A172 (cell line): Measurements from ENCODE around the gene MYH6. TPM values are rescaled to one million over a fixed set of nuclear protein-coding genes. Genes with fewer than 3 reads are reported as not detected.
"Not testable (repeated sequence)": the region's sequence is repeated elsewhere in the genome, so short reads cannot be mapped to it uniquely, and the experiment has no call there.

Experiments
- DNase-seq: peaks from one replicate; pipeline ENCODE4 v3.0.0-alpha.2; 2015; ENCODE audit warnings: low spot score
- total RNA-seq: library from RNA; depleted of rRNA; stranded (reverse); fragments of >200 nt; shearing (Covaris generic); gene quantifications from 2 replicates; pipeline ENCODE4 v1.2.3, GENCODE V29; 2014

MYH6 gene
- total RNA-seq, 1 experiment from 2014 or later: not detected

DNA sequence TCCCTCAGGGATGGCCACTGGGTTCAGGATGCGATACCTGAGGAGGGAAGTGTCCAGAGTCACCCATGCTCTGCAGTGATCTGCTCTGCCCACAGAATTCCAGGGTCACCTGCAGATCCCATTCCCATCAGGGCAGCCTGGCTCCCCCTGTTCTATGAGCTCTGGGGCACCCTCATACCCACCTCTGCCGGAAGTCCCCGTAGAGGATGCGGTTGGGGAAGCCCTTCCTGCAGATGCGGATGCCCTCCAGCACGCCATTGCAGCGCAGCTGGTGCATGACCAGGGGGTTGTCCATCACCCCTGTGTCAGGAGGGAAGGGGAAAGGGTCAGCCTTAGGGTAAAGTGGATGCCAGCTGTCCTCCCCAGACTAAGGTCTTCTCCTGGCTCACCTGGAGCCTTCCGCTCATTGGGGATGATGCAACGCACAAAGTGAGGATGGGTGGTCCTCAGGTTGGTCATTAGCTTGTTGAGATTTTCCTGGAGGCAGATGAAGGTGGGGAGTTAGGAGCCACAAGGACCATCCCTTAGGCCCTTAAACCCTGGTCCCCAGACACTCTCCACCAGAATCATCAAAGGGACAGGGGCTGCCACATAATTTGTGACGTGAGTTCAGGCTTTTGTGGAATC is 11.2 kb downstream of the MYH6 start:
- DNase-seq: no peak

DNA sequence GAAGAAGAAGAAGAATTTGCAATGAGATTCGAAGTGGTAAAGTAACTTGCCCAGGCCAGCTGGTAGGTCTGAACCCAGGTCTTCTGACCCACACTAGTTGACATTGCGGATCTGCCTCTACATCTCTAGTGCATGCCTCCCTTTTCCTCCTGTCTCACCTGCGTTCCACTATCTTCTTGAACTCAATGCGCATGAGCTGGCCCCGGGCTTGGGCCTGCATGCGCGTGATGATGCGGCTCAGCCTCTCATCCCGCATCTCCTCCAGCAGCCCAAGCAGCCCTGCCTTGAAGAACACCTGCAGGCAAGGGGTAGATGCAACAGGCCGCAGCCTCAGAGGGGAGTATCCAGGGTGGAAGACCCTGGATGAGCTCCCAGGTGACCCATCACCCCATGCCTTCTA is 11.9 kb downstream of the MYH6 start:
- no peak for DNase-seq

DNA sequence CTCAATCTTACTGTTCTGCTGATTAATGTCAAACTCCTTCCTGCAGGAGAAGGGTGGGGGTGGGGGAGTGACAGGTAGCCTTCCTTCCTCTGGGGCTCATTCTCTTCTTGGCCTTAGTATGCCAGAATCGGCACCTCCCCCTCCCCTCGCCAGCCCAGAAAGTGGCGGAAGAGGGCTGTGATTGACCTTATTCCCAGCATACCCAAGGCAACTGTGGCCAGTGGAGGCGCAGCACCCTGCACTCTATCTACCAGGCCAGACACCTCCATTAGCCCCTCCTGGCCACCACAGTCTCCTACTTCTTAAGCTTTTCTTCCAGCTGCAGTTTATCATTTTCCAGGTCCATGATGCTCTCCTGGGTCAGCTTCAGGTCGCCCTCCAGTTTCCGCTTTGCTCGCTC is 15.5 kb downstream of the MYH6 start:
- DNase-seq: no peak

DNA sequence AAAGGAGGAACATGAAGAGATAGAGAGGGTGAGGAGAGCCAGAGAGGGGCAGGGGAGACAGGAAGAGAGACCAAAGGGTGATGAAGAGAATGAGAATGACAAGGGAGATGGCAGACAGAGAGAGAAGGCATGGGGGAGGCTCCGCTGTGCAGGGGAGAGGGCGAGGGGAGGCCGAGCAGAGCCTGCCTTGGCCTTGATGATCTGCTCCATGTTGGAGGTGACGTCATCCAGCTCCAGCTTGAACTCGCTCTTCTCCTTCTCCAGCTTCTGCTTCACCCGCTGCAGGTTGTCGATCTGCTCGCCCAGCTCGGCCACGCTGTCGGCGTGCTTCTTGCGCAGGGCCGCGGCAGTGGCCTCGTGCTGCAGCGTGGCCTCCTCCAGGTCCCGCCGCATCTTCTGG is 18.2 kb downstream of the MYH6 start:
- DNase-seq: not testable (repeated sequence)

- no peak for DNase-seq
These were observed 18.7 kb downstream of the MYH6 start for GRCh38 chr14:23389396-23389795.

GRCh38 chr14:23388996-23389395 is 19.1 kb downstream of the MYH6 start:
- no peak for DNase-seq

- DNase-seq: no peak
These were observed 19.9 kb downstream of the MYH6 start for GRCh38 chr14:23387916-23388882.

DNA sequence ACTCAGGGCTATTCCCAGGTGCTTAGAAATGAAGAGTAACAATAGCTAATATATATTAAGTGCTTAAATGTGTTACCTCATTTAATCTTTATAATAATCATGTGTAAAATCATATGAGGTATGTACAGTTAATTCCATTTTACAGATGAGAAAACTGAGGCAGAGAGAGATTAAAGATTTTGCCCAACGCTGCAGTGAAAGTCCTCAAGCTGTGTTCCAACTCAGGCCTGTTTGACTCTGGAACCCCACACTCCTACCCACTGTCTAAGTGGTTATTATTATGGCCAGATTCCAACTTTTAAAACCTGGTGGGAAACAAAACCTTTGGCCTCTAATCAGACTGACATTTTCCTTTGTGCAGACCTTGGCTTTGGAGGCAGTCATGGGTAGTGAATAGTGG is 21.1 kb downstream of the MYH6 start:
- DNase-seq: no peak

DNA sequence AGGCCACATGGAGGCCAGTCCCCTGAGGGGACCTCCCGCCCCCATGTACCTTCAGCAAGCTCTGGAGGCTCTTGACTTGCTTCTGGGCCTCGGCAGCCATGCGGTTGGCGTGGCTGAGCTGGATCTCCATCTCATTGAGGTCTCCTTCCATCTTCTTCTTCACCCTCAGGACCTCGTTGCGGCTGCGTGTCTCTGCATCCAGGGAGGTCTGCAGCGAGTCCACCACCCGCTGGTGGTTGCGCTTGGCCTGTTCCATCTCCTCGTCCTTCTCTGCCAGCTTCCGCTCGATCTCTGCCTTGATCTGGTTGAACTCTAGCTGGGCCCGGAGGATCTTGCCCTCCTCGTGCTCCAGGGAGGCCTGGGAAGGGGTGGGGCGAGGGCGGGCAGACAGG is 21.8 kb downstream of the MYH6 start:
- DNase-seq: not testable (repeated sequence)

GRCh38 chr14:23385642-23386265 is 22.3 kb downstream of the MYH6 start:
- no peak for DNase-seq

DNA sequence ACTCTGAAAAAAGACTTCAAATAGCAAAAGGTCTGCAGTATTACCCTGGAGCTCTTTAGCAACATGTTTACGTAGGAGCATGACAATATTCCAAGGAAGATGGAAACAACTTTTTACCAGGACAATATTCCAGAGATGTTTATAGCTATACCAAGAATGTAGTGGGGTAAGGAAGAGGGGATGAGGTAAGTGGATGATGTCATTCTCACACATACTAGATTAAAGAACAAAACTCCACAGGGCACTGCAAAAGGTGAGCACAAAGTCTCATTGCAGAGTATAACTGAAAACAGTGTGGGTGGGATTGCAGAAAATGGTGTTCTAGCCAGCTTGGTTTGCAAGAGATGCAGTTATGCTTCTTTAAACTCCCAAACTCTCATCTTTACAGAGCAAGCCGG is 22.8 kb downstream of the MYH6 start:
- DNase-seq: no peak

GRCh38 chr14:23384364-23385080 is 23.6 kb downstream of the MYH6 start:
- DNase-seq: no peak

DNA sequence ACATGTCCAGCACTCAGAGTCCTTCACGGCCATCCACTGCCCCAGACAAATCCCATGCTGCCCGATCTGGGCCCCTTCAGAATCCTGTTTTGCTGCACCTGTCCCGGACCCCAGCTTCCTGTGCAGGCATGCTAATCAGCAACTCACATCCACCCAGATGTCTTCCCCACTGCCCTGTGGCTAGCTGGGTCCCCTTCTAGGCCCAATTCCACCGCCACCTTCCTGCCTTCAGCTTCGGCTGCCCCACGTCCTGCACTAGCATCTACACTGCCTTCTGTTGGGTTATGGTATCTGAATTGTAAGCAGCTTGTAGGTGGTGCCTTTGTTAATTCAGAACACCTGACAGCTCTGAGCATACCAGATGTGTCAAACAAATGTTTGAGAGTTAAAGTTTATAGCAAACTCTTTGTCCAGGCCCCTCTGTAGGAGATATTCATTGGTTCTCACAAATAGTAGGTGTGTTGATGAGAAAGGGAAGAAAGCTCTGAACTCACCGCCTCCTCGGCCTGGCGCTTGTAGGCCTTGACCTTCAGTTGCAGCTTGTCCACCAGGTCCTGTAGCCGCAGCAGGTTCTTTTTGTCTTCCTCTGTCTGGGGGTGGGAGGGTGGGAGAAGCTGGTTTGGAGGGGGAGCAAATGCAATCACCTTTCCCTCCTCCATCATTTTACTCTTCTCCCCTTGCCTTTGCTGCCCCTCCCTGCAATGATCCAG is 25.2 kb downstream of the MYH6 start:
- no peak for DNase-seq

DNA sequence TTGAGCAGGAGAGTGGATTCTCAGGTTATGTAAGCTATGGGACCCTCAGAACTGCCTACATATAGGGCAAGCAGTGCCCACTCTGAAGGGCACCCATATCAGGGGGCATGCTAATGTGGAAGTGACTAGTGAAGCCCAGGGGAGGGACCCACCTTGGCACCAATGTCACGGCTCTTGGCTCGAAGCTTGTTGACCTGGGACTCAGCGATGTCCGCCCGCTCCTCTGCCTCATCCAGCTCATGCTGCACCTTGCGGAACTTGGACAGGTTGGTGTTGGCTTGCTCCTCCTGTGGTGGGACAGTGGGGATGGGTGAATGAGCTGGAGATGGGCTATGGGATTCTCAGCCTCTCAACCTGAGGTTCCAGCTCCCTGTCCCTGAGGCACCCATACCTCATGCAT is 25.8 kb downstream of the MYH6 start:
- no peak for DNase-seq

- no peak for DNase-seq
These were observed 26.2 kb downstream of the MYH6 start for GRCh38 chr14:23381871-23382270.

GRCh38 chr14:23380976-23381375 is 27.1 kb downstream of the MYH6 start:
- no peak for DNase-seq

GRCh38 chr14:23380197-23380914 is 27.7 kb downstream of the MYH6 start:
- no peak for DNase-seq

DNA sequence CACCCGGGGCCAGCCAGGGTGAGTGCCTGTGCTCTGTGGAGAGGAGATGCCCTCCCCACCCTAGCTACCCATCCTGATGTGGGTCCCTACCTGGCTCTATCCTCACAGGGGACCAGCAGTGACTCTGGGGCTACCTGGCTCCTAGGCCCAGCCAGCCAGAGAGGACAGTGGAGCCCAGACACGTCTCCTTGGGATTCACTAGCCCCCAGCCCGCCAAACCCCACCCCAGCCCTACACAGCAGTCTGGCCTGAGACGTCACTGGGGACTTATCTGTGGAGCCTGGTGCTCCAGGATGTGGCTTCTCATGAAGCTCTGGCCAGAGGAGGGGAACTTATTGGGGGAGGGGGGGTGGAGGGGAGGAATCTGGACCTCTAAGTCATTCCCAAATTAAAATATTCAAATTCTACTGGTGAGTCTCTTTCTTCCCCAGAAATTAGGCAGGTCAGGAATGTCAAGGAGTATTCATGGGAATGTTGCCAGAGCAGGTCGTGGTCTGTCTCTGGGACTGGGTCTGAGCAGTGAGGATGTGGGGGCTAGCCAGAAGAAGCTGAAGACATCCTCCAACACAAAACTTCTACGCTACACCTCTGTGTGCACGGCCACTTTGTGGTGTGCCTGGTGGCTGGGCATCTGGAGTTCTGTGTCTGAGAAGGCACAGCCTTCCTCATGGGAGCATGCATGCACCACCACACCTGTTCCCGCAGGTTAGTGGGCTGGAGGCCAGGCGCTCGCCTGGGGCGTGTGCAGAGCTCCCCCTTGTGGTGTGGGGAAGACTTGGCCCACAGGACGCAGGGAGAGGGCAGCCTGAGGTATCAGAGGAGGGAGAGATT is 28.5 kb downstream of the MYH6 start:
- DNase-seq: peak; percentile 10

DNA sequence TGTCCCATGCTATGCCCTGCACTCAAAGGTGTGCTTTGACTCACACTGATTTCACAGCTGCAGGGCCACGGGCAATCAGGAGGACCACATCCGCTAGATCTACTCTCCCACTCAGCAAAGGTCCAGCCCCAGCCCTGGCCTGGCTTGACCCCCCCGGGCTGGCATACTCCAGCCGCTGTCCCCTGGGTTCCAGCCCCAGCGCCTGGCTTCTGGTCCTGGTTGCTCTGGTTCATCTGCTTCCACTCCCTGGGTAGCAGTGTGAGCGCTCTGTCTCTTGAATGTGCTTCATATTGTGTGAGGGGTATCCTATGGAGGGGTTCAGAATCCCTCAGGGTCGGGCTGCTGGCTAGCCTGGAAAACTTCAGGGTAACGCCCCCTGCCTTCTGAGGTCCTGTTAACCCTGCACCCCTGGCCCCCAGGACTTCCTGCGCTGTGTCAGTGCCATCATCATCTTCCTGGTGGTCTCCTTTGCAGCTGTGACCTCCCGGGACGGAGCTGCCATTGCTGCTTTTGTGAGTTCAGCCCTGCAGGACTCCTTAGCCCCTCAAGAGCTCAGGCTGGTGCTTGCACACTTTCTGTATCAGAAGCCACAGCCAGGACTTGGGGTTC is 29.4 kb downstream of the MYH6 start:
- DNase-seq: no peak
